T-helper 1 cell treated with Interleukin-12 subunit alpha and Interleukin-12 subunit beta and Interleukin-4 antibody, amounts not matched to agents 30 μg/mL and 1 μg/mL, for 36 hours (primary cell): ENCODE results near the gene BCL2L1.

Experiments
- H3K27ac Mint-ChIP-seq: one replicate; pipeline ENCODE4 v1.8.0; 2021; ENCODE audit warnings: mild to moderate bottlenecking, mixed read lengths
- H3K27me3 Mint-ChIP-seq: one replicate; pipeline ENCODE4 v1.8.0; 2021; ENCODE audit warnings: low read depth, mixed read lengths
- H3K36me3 Mint-ChIP-seq: one replicate; pipeline ENCODE4 v1.8.0; 2021; ENCODE audit warnings: low read depth, mixed read lengths
- H3K4me1 Mint-ChIP-seq: one replicate; pipeline ENCODE4 v1.8.0; 2021; ENCODE audit warnings: low read depth, mixed read lengths
- H3K4me3 Mint-ChIP-seq: one replicate; pipeline ENCODE4 v1.8.0; 2021; ENCODE audit warnings: mild to moderate bottlenecking, moderate library complexity, mixed read lengths
- H3K9me3 Mint-ChIP-seq: one replicate; pipeline ENCODE4 v1.8.0; 2021; ENCODE audit warnings: mixed read lengths

The BCL2L1 gene

DNA sequence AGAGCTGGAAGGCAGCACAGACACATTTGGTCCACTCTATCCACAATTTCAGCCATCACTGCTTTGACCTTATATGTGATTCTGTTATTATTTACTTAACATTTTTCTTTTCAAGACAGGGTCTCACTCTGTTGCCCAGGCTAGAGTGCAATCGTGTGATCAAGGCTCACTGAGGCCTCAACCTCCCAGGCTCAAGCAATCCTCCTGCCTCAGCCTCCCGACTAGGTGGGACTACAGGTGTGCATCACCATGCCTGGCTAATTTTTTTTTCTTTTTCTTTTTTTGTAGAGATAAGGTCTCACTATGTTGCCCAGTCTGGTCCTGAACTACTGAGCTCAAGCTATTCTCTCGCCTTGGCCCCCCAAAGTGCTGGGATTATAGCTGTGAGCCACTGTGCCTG lies 40.3 kb downstream of the BCL2L1 start:
- Mint-ChIP-seq H3K36me3 (peaks cover 56% of the 10 kb centered on the region), H3K4me1 (peaks cover 82% of the 10 kb centered on the region), H3K27ac (no peak overlapping the region), H3K27me3 (no peaks in the 10 kb centered on the region), H3K9me3 (no peaks in the 10 kb centered on the region), H3K4me3 (no peak overlapping the region)

DNA sequence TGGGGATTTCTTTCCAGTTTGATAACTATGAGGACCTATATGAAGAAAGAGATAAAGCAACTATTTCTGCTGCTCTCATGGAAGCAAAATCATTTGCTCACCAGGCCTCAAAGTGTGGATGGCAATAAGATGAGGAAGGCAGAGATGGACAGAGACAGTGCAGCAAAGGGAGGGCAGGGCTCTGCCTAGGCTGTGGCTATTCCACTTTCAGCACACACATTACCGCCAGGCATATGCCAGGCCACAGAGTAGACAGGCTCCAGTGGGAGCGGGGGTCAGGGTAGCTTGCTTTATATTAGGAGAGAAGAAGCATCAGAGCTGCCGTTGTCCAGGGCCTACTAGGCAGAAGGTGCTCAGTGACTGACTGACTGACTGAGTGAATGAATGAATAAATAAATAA lies 40.9 kb downstream of the BCL2L1 start:
- no peak overlapping the region for H3K4me3 Mint-ChIP-seq
- H3K36me3 Mint-ChIP-seq, result peaks cover 52% of the 10 kb centered on the region
- no peaks in the 10 kb centered on the region for H3K9me3 Mint-ChIP-seq
- H3K27me3 Mint-ChIP-seq, result no peaks in the 10 kb centered on the region
- H3K4me1 Mint-ChIP-seq, result peaks cover 79% of the 10 kb centered on the region
- H3K27ac Mint-ChIP-seq, result peak overlapping the region; percentile 49

DNA sequence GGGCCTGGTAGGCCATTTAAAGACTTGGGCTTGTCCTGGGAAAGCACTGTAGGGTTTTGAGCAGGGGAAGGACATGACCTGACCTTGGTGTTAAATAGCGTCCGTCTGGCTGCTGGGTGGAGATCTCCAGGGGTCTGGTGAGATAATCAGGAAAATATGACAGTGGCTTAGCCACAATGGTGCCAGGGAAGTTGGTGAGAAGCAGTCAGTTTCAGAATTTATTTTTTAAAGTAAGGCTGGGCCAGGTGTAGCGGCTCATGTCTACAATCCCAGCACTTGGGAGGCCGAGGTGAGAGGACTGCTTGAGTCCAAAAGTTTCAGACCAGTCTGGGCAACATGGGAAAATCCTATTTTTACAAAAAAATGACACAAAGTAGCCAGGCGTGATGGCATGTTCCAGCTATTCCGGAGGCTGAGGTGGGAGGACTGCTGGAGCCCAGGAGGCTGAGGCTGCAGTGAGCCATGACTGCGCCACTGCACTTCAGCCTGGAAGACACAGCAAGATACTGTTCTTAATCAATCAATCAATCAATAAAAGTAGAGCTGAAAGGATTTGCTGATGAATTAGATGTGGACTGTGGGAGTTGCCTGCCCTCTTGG lies 41.4 kb downstream of the BCL2L1 start:
- no peaks in the 10 kb centered on the region for H3K9me3 Mint-ChIP-seq
- H3K4me1 Mint-ChIP-seq, result peaks cover 79% of the 10 kb centered on the region
- peak overlapping the region; percentile 83 for H3K27ac Mint-ChIP-seq
- H3K36me3 Mint-ChIP-seq, result peaks cover 52% of the 10 kb centered on the region
- no peaks in the 10 kb centered on the region for H3K27me3 Mint-ChIP-seq
- peak overlapping the region; percentile 38 for H3K4me3 Mint-ChIP-seq

DNA sequence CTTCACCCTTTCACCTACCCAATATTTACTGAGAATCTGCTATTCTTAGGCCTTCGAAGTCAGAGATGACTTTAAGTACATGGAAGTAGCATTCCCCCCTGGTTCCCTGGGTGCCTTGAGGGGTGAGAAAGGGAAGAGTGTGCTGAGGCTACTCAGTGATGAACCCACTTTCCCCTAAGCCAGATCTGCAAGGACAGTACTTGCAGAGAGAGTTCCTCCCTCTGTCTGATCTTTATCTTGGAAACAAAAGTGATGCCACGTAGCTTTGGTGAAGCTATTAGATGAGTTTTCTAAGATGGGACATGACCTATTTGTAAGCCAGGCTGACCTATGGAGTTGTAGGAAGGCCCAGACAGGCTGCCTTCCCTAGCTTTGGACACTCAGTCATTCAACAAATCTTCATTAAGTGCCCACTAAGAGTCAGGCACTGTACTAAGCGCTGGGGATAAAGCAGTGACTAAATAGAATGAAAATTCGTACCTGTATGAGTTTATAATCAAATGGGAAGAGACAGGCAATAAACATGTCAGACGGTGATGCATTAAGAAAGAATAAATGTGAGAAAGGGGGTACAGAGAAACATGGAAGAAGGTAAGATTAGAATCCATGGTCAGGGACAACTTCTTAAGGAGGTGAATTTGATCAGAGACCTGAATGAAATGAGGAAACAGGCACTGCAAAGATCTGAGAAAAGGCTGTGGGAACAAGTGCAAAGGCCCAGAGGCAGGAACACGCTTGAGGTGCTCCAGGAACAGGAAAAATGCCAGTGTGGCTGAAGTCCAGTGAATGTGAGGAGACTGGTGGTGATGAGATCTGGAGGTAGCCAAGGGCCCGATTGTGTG lies 42.2 kb downstream of the BCL2L1 start:
- Mint-ChIP-seq H3K4me1 (peaks cover 78% of the 10 kb centered on the region), H3K9me3 (no peaks in the 10 kb centered on the region), H3K27me3 (no peaks in the 10 kb centered on the region), H3K36me3 (peaks cover 52% of the 10 kb centered on the region), H3K4me3 (peak overlapping the region; percentile 38), H3K27ac (peak overlapping the region; percentile 83)

DNA sequence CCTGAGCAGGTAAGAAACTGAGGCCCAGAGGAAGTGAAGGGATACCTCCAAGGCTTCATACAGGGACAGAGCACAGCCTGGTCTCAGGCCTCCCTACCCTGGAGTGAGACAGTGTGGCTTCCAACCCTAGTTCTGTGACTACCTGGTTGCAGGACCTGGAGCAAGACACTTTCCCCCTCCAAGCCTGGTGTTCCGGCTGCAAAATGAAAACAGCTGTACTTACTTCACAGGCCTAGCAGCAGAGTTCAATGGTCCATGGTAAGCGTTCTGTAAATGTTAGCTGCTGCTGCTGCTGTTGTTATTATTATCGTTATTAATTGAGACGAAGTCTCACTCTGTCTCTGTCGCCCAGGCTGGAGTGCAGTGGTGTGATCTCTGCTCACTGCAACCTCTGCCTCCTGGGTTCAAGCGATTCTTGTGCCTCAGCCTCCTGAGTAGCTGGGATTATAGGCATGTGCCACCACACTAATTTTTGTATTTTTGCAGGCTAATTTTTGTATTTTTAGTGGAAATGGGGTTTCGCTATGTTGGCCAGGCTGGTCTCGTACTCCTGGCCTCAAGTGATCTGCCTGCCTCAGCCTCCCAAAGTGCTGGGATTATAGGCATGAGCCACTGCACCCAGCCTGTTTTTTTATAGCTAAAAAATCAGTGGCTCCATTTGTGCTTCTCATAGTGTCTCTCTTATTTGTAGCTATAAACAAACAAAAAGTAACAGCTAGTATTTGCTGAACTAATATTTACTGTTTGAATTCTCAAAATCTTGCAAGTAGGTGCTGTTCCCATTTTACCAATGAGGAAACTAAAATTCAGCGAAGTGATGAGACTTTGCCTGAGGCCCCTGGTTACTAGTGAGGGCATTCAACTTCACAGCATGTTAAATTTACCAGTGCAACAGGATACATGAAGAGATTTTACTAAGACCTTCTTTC lies 43.0 kb downstream of the BCL2L1 start:
- peak overlapping the region; percentile 9 for H3K4me3 Mint-ChIP-seq
- H3K27ac Mint-ChIP-seq, result peak overlapping the region; percentile 83
- peaks cover 78% of the 10 kb centered on the region for H3K4me1 Mint-ChIP-seq
- H3K36me3 Mint-ChIP-seq, result peaks cover 56% of the 10 kb centered on the region
- H3K9me3 Mint-ChIP-seq, result no peaks in the 10 kb centered on the region
- H3K27me3 Mint-ChIP-seq, result no peaks in the 10 kb centered on the region

DNA sequence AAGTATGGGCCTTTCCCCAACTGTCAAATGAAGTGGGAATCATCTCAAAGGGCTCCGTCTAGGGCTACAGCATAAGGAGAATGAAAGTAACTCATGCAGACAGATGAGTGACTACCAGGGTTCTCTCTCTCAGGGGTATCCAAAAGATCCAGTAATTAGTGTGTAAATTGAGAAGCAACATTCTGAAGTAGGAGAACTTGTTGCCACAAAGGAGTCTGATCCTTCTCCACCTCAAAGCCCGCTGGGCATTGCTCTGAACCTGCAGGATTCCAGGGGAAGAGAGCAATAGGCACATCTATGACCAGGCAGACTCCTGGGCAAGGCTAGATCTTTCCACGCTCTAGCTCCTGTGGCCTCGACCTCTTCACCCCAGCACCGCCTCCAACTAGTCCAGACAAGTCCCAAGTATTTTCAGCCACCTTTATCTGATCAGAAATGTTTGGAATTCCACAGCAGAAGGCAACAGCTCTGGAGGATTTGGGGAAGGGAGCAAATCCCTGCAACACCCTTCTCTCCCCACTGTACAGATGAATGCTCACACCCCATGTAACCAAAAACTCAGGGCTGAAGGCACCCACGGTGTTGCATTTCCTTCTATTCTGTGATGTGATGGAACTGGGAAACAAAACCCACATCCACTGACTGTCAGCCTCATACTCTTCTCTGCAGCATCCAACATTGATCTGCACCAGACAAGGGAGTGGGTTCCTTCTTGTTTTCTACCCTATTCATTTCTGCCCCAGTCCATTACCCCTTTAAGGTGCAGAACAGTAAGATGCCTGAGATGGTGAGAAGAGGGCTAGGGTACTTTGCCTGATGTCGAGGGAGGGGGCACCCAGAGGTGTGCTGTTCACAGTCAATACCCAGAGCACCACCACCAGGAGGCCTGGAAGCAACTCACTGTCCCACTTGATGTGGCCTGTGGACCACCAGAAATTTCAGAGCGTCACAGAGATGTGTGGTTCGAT lies 44.0 kb downstream of the BCL2L1 start:
- Mint-ChIP-seq H3K27me3 (no peaks in the 10 kb centered on the region), H3K4me3 (peak overlapping the region; percentile 9), H3K9me3 (no peaks in the 10 kb centered on the region), H3K4me1 (peaks cover 80% of the 10 kb centered on the region), H3K36me3 (peaks cover 53% of the 10 kb centered on the region), H3K27ac (peak overlapping the region; percentile 64)

DNA sequence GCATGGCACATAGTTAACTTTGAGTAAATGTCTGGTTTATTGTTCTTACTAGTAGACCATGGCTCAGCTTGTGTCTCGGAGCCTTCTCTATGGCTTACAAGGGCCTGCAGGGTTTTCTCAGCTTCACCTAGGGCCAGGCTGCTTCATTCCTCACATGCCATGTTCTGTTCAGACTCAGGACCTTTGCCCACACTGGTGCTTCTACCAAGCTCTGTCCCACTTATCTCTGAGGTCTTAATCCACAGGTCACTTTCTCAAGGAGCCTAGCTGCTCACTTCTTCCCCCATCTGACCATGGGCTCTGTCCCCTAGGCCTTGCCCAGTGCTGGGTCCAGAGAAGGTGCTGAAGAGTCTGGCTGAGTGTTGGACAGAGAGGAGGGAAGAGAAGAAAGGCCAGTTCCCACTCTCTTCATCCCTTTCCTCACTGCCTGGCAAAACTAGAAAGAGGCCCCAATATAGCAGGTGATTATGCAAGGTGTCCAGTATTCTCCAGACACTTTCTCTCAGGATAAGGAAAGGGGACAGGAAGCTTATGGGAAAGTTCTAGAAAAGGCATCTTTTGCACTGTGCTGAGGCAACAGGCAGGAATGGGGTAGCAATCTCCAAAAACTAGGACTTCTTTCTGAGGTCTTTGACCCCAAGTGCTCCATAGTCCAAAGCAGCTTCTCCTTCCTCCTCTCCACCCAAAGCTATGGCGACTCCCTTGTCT lies 45.0 kb downstream of the BCL2L1 start:
- Mint-ChIP-seq H3K4me1 (peaks cover 77% of the 10 kb centered on the region), H3K27me3 (no peaks in the 10 kb centered on the region), H3K9me3 (no peaks in the 10 kb centered on the region), H3K4me3 (peak overlapping the region; percentile 33), H3K36me3 (peaks cover 48% of the 10 kb centered on the region), H3K27ac (peak overlapping the region; percentile 75)

DNA sequence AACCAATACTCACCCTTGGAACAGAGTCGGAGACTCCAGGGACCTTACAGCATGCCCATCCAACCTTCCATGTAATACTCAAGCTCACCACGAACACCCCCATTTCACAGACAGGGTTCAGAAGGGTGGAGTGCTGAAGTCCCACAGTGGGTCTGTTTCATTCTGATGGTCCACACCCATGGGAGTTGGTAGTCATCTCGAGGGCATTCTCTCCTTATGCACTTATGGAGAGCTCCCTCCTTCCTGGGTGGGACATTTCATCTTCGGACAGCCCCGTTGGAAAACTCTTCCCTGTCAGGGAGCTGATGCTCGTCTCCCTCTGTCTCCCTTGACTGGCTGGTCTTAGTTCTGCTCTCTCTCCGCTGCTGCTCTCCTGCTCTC lies 46.1 kb downstream of the BCL2L1 start:
- no peaks in the 10 kb centered on the region for H3K9me3 Mint-ChIP-seq
- peaks cover 48% of the 10 kb centered on the region for H3K36me3 Mint-ChIP-seq
- peaks cover 74% of the 10 kb centered on the region for H3K4me1 Mint-ChIP-seq
- H3K27ac Mint-ChIP-seq, result peak overlapping the region; percentile 92
- no peaks in the 10 kb centered on the region for H3K27me3 Mint-ChIP-seq
- peak overlapping the region; percentile 89 for H3K4me3 Mint-ChIP-seq

DNA sequence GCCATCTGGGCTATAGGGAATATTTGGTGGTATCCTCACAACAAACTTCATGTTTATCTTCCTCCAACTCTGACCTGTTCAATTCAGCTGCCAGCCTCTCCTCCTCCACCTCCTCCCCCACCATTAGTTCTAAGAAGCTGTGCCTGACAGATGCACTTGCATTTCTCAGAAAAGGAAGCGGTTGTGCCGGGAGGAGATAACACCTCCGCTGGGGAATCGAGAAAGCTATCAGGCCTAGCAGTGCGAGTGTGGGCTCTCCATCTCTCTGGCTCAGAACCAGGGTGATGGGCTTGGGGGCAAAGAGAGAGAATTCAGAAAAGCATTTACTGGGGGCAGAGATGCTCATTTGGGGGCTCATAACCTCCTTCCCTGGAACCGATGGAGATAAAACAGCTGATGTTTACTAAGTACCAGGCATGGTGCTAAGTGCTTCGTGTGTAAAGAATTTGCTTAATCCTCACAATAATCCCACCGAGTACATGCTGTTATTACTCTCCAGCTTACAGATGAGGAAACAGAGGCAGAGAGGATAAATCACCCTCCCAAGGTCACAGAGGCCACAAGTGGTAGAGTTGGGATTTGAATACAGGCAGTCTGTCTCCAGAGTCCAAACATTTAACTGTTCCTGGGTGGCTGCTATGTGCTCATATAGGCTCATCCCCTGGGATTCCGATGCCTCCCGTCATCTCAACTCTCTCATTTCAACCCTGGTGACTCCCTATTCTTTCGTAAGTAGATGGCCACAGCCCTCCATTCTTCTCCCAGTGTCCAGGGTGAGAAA lies 46.6 kb downstream of the BCL2L1 start:
- H3K36me3 Mint-ChIP-seq, result peaks cover 51% of the 10 kb centered on the region
- H3K4me3 Mint-ChIP-seq, result peak overlapping the region; percentile 89
- H3K27me3 Mint-ChIP-seq, result no peaks in the 10 kb centered on the region
- H3K9me3 Mint-ChIP-seq, result no peaks in the 10 kb centered on the region
- H3K27ac Mint-ChIP-seq, result peak overlapping the region; percentile 92
- H3K4me1 Mint-ChIP-seq, result peaks cover 74% of the 10 kb centered on the region

DNA sequence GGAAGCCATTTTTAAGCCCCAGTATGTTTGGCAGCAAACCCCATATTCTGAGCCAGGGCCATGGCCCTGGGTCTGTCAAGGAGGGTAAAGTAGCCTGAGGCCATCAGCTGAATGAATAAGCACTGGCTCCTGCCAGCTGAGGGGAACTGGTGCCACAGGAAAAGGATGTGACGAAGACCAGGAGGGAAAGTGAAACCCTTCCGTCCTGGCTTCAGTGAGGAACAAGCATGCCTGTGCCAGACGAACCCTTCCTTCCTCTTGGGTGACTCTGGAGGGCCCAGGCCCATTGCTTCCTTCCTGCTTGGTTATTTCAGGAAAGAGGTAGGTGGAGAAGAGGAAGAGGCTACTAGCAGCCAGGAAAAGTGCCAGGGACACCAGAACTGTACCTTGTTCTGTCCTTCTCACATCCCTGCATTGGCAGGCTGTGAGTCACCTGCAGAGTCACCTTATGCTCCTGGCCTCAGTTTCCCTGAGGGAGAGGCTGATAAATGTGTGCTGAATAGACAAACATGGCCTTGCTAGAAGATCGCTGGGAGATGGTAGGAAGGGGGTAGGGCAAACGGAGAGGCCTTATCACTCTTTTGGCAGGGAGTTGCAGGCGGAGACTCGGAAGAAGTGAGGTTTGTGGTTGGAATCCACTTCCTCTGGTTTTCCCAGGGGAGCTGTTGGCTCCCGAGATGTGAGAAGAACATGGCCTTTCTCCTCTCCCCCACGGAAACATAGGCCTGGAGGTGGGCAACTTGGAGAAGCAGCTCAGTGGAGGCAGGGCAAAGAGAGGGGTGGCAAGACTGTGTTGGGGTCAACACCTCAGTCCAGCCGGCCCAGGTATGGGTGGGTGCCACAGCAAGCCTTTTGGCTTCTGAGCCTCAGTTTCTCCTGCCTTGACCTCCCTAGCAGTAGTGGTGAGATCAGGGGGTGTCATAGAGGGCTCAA lies 47.5 kb downstream of the BCL2L1 start:
- Mint-ChIP-seq H3K4me1 (peaks cover 71% of the 10 kb centered on the region), H3K27ac (peak overlapping the region; percentile 92), H3K9me3 (no peaks in the 10 kb centered on the region), H3K36me3 (peaks cover 44% of the 10 kb centered on the region), H3K4me3 (peak overlapping the region; percentile 89), H3K27me3 (no peaks in the 10 kb centered on the region)

DNA sequence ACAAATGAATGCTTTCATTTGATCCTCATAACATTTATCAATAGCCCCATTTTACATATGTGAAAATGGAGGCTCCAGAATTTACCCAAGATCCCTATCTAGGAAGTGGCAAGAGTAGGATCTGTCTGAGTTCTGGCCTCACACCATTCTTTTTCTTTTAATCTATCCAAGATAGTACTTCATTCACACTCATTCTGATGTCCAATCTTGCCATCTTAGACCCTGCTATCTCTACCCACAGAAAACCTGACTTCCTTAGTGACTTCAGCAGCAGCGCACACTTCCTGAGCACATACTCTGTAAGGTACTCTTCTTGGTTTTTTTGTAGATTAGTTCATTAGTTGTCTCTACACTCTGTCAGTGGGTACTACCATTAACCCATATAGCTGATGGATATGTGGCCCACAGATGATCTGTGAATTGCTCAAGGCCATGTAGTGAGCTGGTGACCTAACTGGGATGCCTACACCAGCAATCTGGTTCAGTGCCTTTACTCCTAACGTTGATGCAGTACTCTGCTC lies 48.7 kb downstream of the BCL2L1 start:
- peak overlapping the region; percentile 92 for H3K27ac Mint-ChIP-seq
- peak overlapping the region; percentile 89 for H3K4me3 Mint-ChIP-seq
- H3K27me3 Mint-ChIP-seq, result no peaks in the 10 kb centered on the region
- H3K4me1 Mint-ChIP-seq, result peaks cover 72% of the 10 kb centered on the region
- H3K9me3 Mint-ChIP-seq, result no peaks in the 10 kb centered on the region
- H3K36me3 Mint-ChIP-seq, result peaks cover 51% of the 10 kb centered on the region

DNA sequence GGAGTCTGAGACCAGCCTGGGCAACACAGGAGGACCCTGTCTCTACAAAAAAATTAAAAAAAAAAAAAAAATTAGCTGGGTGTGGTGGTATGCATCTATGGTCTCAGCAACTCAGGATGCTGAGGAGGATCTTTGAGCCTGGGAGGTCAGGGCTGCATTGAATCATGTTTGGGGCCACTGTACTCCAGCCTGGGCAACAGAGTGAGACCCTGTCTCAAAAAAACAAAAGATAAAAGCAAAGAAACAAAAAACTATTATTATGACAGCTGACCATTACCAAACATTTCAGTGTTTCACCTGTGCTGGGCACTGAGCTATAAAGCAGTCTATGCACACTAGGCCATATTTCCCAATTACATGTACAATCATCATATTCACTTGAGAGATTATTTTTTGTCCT lies 49.2 kb downstream of the BCL2L1 start:
- H3K4me3 Mint-ChIP-seq, result peak overlapping the region; percentile 14
- H3K36me3 Mint-ChIP-seq, result peaks cover 45% of the 10 kb centered on the region

More for the DNA sequence above, 49.2 kb downstream of the BCL2L1 start:
- Mint-ChIP-seq H3K9me3 (no peaks in the 10 kb centered on the region), H3K27ac (peak overlapping the region; percentile 92), H3K4me1 (peaks cover 66% of the 10 kb centered on the region), H3K27me3 (no peaks in the 10 kb centered on the region)
